Fibroblast of gingiva (primary cell): Measurements from ENCODE around the gene SYT3.
A peak's percentile ranks its signal among the peaks of the same experiment; 100 is the strongest.

ENCODE experiments used
- DNase-seq: peaks from one replicate; pipeline ENCODE4 v3.0.0-alpha.2; 2011; ENCODE audit warnings: low read depth

Gene SYT3

DNA sequence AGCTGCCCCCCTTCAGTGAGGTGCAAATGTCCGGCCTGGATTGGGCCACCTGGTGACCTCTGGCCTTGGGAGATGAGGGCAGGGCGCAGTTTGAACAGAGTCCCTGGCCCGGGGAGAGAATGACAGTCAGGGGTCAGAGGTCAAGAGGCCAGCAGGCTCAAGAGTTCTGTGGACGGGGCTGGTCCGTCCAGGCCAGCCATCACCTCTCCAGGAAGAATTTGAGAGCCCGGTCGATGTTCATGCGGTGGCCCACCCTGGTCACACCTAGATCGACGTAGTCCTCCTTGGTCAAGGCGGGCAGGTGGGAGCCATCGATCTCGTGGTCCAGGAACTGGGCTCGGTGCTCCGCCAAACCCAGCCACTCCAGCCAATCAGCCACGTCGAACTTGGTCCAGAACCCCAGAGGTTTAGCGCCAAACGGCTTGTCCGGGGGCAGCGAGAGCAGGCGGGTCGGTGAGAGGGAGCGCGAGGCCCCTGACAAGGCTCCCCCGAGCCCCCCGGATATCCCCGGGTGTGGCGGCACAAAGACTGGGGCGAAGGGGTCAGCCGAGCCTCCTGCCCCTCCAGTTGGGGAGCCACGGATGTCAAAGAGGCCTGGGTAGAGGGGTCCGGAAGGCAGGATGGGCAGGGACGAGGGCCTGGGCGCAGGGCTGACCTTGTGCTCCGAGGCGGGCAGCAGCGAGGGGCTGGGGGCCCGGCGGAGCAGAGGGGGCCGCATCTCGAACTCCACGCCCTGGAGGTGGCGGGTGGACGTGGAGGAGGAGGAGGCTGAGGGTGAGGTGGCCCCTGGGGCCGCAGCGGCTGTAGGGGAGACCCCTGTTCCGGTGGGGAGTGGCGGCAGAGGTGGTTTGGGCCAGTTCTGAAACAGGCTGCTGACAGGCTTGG lies 22.3 kb upstream of the SYT3 start:
- no peak for DNase-seq

DNA sequence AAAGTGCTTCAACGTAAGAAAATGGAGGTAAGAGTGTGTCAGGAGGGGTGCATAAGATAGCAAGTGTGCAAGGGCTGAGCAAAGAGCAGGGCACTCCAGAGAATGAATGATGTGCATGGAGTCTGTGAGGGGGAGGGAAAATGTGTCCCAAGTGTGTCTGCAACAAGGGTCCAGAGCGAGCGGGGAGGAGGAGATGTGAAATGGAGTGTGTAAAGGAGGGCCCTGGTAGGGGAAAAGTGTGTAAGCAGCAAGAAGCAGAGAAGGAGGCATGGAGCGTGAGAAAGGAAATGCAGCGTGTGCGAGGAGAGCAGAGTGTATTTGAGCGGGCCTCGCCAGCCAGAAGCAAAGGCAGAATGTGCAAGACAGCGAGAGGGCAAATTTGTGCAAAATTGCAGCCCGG lies 21.3 kb upstream of the SYT3 start:
- no peak for DNase-seq

DNA sequence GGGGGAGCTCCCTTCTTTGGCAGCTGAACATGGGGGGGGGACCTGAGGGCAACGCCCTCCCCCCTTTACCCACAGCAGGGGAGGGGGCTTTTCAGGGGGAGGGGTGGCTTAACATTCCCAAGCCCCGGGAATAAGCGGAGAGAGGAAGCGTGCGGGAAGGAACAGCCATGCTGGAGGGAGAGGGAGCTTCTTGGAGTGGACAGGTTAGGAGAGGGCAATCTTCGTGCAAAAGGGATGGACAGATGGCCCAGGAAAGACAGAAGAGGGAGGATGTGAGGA lies 20.3 kb upstream of the SYT3 start:
- DNase-seq: no peak

DNA sequence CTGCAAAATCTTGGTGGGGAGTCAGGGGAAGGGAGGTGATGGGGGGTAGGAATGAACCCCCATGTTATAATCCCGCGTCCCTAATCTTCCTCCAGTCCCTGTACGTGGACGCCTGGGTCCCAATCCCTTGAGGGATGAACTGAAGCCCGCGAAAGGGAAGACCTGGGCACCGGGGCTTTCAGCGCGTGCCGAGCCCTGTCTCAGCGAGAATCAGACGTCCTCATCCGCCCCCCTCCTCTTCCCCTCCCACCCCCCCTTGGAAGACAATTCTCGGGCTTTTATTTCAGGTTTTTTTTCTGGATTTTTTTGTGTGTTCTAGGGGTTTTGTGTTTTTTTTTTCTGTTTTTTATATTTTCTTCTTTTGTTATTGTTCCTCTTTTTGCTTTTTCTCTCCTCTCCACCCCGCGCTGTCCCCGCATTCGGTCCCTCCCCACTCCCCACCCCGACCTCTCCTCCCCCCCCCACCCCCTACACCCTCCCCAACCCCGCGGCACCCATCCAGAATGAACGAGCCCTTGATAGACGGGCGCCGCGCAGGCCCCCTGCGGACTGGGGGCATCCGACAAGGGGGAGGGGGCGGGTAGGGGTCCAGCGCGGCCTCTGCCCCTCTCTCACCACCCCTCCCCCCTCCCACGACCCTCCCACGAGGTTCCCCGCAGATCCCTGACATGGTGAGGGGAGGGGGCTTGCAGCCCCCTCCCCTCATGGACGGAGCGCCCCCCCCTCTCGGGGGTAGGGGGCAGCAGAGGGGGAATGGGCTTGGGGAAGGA lies 19.8 kb upstream of the SYT3 start:
- no peak for DNase-seq

DNA sequence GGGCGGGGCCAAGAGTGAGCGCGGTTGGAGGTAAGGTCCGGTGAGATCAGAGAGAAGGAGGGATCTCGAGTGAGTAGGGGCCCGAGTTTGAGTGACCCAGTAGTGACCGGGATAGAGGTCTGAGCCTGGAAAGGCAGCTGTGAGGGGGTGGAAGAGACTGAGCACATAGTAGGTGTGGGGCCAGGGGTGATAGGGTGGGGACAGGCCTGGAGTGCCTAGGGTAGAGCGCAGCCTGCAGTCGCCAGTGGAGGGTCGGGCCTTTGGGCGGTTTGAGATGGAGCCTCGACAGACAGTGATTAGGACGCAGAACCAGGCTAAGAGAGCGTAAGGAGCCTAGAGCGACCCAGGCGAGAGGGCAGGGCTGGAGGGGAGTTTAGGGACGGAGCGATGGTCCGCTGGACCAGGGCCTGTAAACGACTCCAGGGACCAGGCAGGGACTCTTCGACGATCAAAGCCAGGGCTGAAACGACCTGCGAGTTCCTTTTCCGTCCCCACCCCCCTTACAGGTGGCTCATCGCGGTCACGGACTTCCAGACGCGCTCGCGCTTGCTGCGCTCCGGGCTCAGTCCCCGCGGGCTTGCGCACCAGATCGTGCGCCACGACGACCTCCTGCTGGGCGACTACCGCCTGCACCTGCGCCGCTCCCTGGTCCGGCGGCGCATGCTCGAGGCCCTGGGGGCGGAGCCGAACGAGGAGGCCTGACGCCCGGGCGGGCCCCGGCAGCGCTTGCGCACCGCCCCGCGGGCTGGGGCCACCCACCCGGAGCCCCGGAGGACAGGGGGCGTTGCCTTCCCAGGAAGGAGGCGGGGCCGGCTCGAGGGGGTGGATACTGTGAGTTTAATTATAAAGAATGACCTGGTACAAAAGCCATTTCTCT lies 19.0 kb upstream of the SYT3 start:
- DNase-seq: no peak

DNA sequence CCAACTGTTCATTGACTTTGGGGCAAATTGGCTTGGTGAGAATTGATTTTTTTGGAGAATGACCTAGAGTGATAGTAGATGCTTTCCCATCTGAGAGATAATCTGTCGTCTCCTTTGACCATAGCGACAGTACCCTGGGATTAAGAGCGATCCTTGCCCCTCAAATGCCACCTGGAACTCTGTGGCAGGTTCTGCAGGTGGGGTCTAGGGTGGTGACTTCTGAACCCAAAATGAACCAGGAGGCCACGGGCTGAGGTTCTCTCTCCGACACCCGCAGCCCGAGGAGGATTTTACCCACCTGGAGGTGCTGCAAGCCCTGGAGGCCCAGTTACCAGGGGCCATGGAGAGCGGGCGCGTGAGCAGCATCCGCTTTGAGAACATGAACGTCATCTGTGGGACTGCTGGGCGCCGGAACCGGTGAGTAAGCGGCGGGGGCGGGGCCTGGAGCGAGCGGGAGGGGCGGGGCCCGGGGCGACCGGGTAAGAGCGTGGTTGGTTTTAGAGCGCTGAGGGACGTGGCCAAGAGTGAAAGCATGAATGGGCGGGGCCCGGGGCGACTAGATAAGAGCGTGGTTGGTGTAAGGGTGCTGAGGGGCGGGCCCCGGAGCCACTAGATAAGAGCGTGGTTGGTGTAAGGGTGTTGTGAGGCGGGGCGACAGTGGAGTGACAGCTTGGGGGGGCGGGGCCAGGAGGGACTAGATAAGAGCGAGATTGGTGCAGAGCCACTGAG lies 18.2 kb upstream of the SYT3 start:
- peak; percentile 81 for DNase-seq

DNA sequence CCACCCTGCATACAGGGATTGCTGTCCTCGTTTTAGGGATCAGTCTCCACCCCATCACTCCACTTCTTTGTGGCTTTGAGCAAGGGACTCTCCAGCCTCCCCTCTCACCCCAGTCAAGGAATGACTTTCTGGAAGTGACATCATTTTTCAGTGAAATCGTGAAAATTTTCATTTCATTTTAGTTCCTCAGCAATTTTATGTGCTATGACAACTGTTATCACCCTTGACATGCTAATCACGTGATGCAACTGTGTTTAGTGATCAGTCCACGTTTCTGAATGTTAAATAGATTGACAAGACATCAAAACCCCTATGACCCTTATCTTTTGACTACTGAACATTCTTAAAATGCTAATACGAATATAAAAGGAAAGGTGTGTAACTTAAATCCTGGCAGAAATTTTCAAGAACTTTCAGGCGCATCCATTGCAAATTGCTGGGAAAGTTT lies 17.6 kb upstream of the SYT3 start:
- DNase-seq: no peak

DNA sequence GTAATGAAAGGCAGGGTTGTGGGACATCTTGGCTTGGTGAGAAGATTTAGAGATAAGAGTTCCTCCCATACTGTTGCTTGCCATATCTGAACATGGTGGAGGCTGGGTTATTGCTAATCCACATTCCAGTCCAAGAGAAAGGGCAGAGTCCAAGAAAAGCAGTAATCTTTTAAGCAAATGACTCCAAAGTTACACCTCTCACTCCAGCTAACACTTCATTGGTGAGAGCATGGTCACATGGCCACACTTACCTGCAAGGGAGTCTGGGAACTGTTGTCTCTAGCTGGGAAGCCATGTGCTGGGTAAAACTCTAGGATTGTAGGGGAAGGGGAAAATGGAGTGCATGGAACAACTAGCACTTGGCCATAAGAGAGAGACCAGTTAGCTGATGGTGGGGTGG lies 15.2 kb upstream of the SYT3 start:
- DNase-seq: no peak

DNA sequence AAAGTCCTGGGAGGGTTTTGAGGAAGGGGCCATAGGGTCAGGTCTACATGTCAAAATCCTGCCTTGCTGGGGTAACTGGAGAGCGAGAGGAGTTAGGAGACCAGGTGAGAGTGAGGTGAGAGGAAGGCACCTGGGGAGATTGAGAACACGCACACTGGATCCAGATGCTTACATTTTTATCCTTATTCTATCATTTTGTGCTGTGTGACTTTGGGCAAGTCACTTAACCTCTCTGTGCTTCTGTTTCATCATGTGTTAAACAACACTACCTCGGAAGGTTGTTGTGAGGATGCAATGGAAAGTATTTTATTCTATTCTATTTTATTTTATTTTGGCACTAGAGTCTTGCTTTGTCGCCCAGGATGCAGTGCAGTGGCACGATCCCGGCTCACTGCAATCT lies 13.0 kb upstream of the SYT3 start:
- DNase-seq: no peak

DNA sequence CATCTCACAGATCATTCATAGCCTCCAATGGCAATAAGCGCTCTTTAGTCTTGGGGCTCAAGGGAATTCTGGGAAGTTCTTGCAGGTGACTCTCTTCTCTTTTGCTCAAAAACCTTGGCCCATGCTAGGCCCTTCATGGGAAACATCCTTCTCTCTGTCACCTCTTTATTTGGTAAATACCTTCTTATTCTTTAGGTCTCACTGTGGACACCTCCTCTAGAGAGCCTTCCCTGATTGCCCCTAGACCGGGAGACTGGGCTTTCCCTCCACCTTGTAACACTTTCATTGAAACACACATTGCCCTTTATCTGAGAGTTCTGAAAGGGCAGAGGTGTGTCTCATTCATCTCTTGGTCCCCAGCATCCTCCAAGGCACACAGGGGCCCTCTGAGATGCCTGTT lies 11.5 kb upstream of the SYT3 start:
- DNase-seq: no peak

DNA sequence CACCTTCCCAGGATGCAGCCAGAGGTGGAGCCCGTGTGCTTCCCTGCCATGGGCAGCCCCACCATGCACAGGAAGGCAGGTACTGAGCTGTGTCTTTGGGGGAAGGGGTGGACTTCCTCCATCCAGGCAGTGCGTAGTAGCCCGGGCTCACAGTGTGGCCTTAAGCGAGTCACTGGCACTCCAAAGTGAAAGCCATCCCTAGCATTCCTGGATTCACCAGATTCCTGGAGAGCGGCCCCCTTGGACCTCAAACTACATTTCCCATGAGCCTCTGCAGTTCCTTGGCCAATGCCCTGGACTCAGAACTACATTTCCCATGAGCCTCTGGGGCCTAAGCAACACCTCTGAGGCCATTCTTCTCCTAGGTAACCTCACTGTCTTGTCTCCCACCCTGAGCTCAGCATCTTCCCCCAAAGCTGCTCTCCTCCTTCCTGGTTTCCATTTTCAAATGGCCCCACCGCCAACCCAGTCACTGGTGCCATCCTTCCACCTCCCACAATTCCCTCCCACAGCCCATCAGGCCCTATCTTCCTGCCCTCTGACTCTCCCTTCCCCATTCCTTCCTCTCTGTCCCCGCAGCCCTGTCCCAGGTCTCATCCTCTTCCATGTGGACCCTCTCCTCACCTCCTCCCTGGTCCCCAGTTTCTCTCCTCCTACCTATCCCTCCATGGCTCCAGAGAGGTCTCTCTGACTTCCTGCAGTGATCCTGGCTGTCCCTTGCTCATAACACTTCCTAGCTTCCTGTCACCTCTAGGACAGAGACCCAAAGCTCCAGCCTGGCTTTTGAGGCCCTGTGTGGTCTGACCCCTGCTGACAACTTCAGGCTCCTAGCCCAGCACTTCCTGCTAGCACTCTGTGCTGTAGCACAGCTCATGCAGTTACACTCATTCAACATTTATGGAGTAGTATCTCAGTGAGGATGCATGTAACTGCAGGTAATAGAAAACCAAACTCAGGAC lies 10.0 kb upstream of the SYT3 start, which contains the start of gene C19orf81:
Gene C19orf81 (plus strand): TSS at position 13 of the 959 bp plus-strand sequence. CDS start 0 bp downstream, at position 13.
- no peak for DNase-seq

DNA sequence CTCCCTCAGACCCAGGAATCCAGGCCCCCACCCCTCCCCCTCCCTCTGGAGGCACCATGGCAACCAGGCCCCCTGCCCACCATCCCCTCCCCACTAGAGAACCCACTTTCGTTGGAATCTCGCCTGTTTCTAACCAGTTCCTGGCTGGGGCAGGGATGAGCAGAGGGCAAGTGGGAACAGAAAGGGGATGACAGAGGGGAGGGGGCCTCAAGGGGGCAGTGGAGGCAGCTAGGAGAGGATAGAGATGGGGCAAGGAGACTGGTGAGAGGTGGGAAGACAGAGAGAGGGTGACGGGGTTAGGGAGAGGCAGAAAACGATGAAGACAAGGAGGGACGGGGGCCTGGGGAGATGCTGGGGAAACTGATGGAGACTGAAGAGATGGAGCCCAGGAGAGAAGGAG lies 9.0 kb upstream of the SYT3 start:
- DNase-seq: no peak

DNA sequence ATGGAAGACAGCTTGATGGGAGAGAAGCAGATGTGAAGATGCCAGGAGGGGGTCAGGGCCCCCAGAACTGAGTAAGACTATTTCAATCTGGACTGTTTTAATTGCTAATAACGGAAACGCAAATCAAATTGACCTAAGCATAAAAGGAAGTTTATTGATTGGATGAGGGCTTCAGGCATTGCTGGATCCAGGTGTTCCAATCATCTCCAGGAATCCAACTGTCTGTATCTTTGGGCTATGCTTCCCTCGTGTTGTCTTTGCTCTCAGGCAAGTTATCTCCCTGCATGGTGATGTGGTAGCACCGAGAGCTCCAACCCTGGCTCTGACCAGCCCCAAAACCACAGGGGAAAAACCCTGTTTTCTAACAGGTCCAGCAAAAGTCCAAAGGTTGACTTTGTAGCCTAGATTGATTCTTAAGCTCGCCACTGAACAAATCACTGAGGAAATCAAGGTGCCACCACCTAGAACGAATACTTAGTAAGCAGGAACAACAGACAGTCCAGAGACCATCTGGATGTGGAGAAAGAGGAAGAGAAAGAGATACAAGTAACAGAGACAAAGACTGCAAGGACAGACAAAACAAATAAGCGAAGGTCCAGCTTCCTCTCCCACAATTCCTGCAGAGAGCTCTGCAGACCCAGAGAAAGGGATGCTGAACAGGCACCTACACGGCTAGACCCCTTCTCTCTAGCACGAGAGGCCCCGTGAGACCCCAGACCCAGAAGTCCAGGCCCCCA lies 8.4 kb upstream of the SYT3 start:
- no peak for DNase-seq

DNA sequence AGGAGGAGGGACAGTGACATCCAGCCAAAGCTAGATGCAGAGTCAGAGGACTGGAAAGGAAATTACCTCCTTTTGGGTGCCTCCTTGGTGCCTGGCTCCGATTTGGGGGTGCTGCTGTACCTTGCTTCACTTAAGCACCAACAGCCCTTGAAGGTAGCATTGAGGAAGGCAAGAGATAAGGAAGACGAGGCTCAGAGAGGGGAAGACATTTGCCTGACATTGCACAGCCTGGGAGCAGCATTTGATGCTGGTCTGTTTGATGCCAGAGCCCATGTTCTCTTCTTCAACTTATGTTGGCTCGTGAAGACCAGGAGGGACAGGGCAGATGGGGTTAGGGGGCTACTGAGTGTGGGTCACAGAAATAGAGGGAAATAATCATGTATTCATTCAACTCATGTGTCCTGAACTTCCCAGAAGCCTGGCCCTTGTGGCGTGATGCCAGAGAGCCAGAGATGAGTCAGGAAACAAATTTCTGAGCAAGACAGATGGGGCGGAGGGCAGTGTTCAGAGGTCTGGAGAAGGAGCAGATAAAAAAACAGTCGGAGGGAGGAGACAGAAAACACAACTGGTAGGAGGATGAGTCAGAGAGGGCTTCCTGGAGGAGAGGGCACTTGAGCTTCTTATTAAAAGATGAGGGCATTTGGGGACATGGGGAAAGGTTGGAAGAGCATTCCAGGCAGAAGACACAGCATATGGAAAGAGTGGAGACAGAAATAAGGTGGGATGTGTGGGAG lies 6.6 kb upstream of the SYT3 start:
- DNase-seq: no peak

DNA sequence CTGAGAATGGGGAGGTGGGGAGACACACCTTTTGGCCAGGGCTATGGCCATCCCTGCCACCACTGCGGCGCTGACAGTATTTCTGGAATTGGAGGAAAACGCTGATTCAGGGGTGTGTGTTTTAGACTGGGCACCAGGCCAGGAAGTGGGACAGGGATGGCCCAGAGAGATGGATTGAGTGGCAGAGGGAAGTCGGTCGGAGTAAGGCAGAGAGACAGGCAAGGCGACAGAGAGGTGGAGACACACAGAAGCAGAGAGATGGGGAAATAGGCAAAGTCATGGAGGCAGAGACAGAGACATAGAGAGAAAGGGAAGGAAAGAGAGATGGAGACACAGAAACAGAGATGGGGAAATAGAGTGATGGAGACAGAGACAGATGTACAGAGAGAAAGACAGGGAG lies 5.4 kb upstream of the SYT3 start:
- no peak for DNase-seq

DNA sequence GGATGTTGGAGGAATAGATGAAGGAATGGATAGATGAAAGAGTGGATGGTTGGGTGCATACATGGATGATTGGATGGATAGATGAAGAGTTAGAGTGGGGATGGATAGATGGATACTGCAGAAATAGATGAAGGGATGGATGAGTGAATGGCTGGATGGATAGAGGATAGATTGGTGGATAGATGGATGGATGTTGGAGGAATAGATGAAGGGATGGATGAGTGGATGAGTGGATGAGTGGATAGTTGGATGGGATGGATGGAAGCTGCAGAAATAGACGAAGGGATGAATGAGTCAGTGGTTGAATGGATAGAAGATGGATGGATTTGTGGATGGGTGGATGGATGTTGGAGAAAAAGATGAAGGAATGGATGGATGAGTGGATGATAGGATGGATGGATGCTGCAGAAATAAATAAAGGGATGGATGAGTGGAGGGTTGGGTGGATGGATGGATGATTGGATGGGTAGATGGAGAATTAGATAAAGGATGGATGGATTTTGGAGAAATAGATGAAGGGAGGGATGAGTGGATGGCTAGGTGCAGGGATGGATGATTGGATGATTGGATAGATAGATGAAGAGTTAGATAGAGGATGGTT lies 4.7 kb upstream of the SYT3 start:
- no peak for DNase-seq

DNA sequence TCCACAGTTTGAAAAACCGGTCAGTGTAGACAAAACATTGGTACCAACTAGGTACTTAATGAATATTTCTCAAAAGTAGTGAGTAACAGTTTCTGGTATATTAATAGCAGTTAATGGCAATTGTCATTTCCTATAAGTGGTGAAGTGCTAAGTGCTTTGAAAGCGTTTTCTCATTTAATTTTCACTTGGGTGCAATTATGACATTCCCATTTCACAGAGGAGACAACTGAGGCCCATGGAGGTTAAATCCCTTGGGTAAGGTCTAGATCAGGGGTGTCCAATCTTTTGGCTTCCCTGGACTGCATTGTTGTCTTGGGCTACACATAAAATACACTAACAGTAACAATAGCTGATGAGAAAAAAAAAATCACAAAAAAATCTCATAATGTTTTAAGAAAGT lies 687 bp upstream of the SYT3 start:
- DNase-seq: no peak

DNA sequence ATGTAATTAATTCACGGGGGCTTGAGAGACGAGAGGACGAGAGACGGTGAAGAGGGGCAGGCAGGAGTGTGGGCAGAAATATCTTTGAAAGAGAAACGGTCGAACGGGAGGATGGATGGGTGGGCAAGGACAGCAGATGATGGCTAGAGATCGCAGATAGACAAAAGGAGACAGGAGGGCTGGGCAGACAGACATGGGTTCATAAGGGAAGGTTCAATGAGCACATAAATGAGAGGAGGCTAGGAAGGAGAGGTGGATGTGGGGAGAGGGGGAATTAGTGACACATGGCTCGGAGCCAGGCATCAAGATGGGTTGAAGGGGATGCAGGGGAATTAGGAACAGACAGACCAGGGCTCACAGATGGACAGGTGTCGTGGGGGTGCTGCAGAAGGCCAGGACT lies 1.1 kb downstream of the SYT3 start:
- DNase-seq: no peak
